ENCODE results near the gene GNG7.
"Not testable (repeated sequence)": the region's sequence is repeated elsewhere in the genome, so short reads cannot be mapped to it uniquely, and the experiment has no call there.

GNG7 gene

DNA sequence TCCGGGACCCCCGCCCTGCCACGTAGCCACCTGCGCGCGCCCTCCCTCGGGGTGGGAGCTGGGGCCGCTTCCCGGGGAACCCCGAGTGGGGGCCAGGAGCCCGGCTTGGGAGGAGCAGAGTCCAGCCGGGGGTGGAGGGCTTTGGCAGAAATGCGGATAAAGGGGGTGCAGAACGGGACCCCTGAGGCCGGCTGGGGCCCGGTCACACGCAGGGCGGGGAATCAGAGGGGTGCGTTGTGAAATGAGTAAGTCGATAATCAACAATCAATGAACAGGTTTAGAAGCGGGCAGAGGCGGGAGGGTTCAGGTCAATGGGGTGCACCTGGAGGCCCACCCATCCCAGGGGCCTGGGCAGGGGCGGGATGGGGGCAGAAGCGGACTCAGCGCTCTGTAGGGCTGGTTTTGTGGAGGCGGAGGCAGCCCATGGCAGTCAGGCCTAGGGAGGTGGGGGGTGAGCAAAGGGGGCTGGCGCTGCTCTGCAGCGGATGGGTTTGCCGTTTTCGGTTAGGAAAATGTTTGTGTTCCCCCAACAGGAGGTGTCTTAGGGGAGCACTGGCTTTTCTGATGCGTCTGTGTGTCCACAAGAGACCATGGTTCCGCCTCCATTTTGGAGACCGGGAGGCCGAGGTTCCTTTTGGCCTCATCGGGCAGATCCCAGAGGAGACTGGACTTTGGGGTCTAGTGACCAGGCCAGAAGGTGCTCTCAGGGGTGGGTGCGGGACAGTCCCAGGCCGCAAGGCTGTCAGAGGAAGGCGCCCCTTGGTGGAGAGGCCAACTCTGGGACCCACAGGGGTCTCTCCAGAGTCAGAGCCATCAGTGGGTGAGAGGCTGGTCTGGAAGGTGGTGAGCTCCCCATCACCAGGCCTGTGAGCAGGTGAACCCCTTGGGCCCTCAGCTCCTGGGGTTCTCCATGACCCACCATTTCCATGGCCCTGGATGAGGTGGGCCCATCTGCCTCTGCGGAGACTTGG lies 19.4 kb upstream of the GNG7 start:
- Mint-ChIP-seq H3K27me3 (peaks cover 7 to 8% of the 10 kb centered on the region in 2 donors), H3K4me1 (peaks cover 18 to 41% of the 10 kb centered on the region in 2 donors), H3K4me3 (peak overlapping the region; percentile 71 to 75), H3K9me3 (peaks cover 0 to 4% of the 10 kb centered on the region in 2 donors), H3K36me3 (no peaks in the 10 kb centered on the region), H3K27ac (peak overlapping the region; percentile 47)
- DNase-seq (no peak), ATAC-seq (replicated peaks) (no peak)

DNA sequence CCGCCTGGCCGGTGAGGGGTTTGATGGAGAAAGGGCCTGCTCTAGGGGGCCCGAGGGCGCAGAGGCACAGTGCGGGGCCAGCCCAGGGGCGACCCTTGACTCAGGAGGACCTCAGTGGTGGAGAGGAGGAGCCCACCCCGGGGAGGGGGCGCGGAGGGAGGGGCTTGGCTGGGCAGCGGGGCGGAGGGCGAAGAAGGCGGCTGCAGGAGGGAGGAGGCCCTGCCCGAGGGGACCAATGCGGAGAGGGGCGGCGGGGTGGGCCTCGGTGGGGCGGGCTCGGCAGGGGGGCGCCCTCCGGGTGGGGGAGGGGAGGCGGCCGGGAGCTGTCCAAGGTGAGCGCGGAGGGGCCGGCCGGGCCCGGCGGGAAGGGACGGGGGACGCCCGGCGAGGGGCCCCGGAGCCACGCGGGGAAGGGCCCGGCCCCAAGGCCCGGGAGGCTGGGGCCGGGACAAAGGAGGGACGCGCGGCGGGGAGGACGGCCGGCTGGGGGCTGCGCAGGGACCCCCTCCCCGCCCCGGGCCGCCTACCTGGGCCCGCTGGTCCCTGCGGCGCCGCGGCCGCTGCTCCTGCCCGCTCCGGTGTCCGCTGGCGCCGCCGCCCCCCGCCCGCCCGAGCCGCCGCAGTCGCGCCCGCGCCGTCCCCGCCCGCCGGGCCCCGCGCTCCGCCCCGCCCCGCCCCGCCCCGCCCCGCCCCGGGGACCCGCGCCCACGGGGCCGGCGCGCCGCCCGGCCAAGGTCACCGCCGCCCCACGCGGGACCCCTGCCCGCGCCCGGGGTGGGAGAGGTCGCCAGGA lies 18.5 kb upstream of the GNG7 start, which contains the start of gene DIRAS1:
Gene DIRAS1 (minus strand): TSS at position 596 of the 793 bp plus-strand sequence. CDS start 3,566 bp downstream, outside the sequence.
- DNase-seq (no peak), ATAC-seq (replicated peaks) (peak; percentile 41 to 57)
- H3K4me3 Mint-ChIP-seq: peak within 1 kb of the TSS; percentile 71 to 81
- H3K36me3 Mint-ChIP-seq: peaks cover under 1% of the 10 kb centered on the region in 2 donors
- H3K27ac Mint-ChIP-seq: peak within 1 kb of the TSS; percentile 62
- peaks cover under 1% of the 10 kb centered on the region in 2 donors for H3K9me3 Mint-ChIP-seq
- H3K4me1 Mint-ChIP-seq: peaks cover 15 to 33% of the 10 kb centered on the region in 2 donors
- H3K27me3 Mint-ChIP-seq: peaks cover 4 to 8% of the 10 kb centered on the region in 2 donors

GRCh38 chr19:2719920-2720776 lies 17.7 kb upstream of the GNG7 start:
- Mint-ChIP-seq H3K4me1 (peaks cover 19 to 34% of the 10 kb centered on the region in 2 donors), H3K4me3 (peak overlapping the region; percentile 66 to 81), H3K27ac (peak overlapping the region; percentile 62), H3K9me3 (peaks cover 6 to 7% of the 10 kb centered on the region in 2 donors), H3K36me3 (peaks cover 9% of the 10 kb centered on the region in 2 donors), H3K27me3 (peaks cover 4 to 8% of the 10 kb centered on the region in 2 donors)
- DNase-seq (no peak), ATAC-seq (replicated peaks) (peak; percentile 46 to 57)

DNA sequence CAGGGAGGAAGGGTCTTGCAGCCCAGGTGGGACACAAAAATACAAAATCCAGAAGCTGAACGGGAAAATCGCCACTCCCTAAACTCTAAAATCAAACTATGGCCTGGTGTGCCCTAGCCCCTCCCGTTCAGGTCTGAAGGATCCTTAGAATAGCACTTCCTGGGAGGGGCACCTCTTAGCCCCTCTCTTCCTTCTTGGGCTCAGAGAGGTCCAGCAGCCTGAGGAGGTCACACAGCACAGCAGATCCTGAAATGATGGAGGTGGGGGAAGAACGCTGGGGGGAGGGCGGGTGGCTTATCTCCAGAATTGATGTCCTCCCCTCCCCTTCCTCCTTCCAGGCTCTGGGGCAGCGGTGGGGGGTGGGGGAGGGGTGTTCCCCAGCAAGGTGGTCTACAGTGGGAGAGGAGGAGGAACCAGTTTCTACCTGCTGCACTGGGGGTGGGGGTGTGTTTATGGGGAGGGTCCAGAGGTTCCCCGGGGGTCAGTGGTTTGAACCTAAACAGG lies 16.8 kb upstream of the GNG7 start:
- Mint-ChIP-seq H3K9me3 (peaks cover 9% of the 10 kb centered on the region in 2 donors), H3K36me3 (peaks cover 11 to 12% of the 10 kb centered on the region in 2 donors), H3K27me3 (peaks cover 4 to 8% of the 10 kb centered on the region in 2 donors), H3K27ac (no peak overlapping the region), H3K4me1 (peaks cover 22 to 42% of the 10 kb centered on the region in 2 donors), H3K4me3 (no peak overlapping the region)
- DNase-seq (no peak), ATAC-seq (replicated peaks) (no peak)

DNA sequence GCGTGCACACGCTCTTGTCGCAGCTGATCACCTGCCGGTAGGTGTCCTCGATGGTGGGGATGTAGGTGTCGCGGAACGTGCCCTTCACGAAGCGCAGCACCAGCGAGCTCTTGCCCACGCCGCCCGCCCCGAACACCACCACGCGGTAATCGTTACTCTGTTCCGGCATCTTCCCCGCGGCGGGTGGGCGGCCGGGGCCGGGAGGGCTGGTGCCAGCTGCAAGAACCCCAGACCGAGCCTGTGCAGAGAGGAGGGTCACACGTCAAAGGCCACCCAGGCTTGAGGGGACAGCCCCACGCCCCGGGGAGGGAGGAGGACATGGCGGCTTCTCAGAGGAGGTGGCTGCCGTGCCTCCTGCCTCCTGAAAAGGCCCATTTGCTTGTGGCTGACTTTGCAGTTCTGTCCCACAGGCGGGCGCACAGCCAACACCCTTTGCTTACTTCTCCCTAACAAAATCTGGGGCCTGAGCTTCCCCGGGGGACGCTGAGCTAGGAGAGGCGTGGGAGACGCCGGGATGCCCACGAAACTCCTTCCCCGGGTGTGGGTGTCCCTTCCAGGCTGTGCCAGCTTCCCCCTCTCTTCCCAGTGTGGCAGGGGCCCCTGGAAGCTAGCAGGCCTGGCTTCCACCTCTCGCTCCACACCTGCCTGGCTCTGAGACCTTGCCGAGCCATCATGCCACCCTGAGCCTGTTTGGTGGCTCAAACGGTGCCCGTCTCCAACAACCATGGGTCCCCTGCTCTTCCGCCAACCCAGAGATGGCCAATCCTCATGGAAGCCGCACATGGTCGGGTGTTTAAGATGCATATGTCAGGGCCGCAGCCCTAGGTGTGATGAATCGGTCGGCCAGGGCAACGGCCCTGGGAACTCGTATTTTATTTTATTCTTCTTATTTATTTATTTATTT lies 15.4 kb upstream of the GNG7 start:
- no peak for ATAC-seq (replicated peaks)
- Mint-ChIP-seq H3K9me3 (peaks cover 9% of the 10 kb centered on the region in 2 donors), H3K27ac (no peak overlapping the region), H3K36me3 (peaks cover 11 to 12% of the 10 kb centered on the region in 2 donors), H3K4me1 (peaks cover 24 to 38% of the 10 kb centered on the region in 2 donors), H3K4me3 (no peak overlapping the region), H3K27me3 (peaks cover 4 to 6% of the 10 kb centered on the region in 2 donors)
- no peak for DNase-seq

GRCh38 chr19:2716722-2717637 lies 14.5 kb upstream of the GNG7 start:
- ATAC-seq (replicated peaks): no peak
- no peak for DNase-seq

DNA sequence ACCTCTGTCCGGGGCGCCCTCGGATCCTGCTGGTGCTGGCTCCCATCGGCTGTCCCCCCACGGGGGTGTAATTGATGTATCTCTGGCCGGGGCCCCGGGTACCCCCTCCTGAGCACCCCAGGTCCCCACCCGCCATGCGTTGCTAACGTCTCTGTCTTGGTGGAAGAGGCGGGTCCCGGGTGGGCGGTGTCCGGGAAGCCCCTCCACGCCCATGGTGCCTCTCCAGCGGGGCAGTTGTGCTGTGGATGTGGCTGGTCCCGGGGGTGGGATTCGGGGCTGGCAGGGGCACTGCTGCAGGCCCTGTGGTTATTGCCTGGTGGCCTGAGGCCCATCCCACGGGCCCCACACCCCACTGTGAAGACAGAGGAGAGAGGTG lies 13.8 kb upstream of the GNG7 start:
- Mint-ChIP-seq H3K36me3 (peaks cover 11 to 12% of the 10 kb centered on the region in 2 donors), H3K27ac (no peak overlapping the region), H3K9me3 (peaks cover 9% of the 10 kb centered on the region in 2 donors), H3K27me3 (no peaks in the 10 kb centered on the region), H3K4me1 (peaks cover 31 to 41% of the 10 kb centered on the region in 2 donors), H3K4me3 (no peak overlapping the region)
- DNase-seq (no peak), ATAC-seq (replicated peaks) (no peak)

More at GRCh38 chr19:2716722-2717637, 14.5 kb upstream of the GNG7 start:
- H3K36me3 Mint-ChIP-seq: peaks cover 11 to 12% of the 10 kb centered on the region in 2 donors
- H3K27ac Mint-ChIP-seq: no peak overlapping the region
- peaks cover 28 to 39% of the 10 kb centered on the region in 2 donors for H3K4me1 Mint-ChIP-seq
- no peaks in the 10 kb centered on the region for H3K27me3 Mint-ChIP-seq
- H3K4me3 Mint-ChIP-seq: no peak overlapping the region
- peaks cover 9% of the 10 kb centered on the region in 2 donors for H3K9me3 Mint-ChIP-seq

DNA sequence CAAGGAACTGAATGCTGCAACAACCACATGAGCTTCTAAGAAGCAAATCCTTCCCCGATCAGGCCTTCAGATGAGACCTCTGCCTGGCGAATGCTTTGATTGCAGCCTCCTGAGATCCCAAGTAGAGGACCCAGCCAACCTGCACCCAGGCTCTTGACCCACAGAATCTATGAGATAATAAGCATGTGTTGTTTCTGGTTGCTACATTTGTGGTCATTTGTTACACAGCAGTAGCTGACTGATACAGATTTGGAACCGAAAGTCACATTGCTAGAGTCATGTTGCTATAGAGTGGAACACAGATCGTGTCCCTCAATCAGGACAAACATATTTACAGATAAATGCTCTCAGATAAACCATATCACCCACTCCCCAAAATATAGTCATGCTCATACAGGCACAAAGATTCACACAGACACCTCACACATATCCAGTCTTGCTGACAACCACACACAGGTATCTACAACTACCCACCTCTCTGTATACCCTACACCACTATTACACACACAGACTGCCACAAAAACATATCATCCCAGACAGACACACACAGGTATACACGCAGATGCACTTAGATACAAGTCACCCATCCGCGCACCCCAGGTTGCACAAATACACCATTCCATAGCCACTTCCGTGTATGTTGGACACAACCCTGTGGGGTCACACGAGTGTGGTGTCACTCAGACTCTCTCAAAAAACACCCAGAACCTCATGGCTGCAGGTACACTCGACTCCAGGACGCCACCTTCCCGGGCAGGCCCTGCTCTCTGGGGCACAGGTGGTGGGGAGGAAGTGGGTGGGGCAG lies 13.2 kb upstream of the GNG7 start:
- ATAC-seq (replicated peaks) (no peak), DNase-seq (no peak)
- Mint-ChIP-seq H3K36me3 (peaks cover 11 to 12% of the 10 kb centered on the region in 2 donors), H3K9me3 (peaks cover 9% of the 10 kb centered on the region in 2 donors), H3K4me1 (peaks cover 34 to 47% of the 10 kb centered on the region in 2 donors), H3K27ac (no peak overlapping the region), H3K27me3 (no peaks in the 10 kb centered on the region), H3K4me3 (no peak overlapping the region)

GRCh38 chr19:2714531-2715269 lies 12.2 kb upstream of the GNG7 start:
- no peak for ATAC-seq (replicated peaks)
- no peak overlapping the region for H3K27ac Mint-ChIP-seq
- H3K4me3 Mint-ChIP-seq: no peak overlapping the region
- H3K27me3 Mint-ChIP-seq: no peaks in the 10 kb centered on the region
- peaks cover 28 to 43% of the 10 kb centered on the region in 2 donors for H3K4me1 Mint-ChIP-seq
- peaks cover 11 to 12% of the 10 kb centered on the region in 2 donors for H3K36me3 Mint-ChIP-seq
- H3K9me3 Mint-ChIP-seq: peaks cover 9% of the 10 kb centered on the region in 2 donors
- DNase-seq: no peak

GRCh38 chr19:2714102-2714501 lies 11.6 kb upstream of the GNG7 start:
- peaks cover 11 to 12% of the 10 kb centered on the region in 2 donors for H3K36me3 Mint-ChIP-seq
- peaks cover 28 to 40% of the 10 kb centered on the region in 2 donors for H3K4me1 Mint-ChIP-seq
- H3K27me3 Mint-ChIP-seq; H3K4me3 Mint-ChIP-seq; DNase-seq; H3K27ac Mint-ChIP-seq; ATAC-seq (replicated peaks); H3K9me3 Mint-ChIP-seq: not testable (repeated sequence)

DNA sequence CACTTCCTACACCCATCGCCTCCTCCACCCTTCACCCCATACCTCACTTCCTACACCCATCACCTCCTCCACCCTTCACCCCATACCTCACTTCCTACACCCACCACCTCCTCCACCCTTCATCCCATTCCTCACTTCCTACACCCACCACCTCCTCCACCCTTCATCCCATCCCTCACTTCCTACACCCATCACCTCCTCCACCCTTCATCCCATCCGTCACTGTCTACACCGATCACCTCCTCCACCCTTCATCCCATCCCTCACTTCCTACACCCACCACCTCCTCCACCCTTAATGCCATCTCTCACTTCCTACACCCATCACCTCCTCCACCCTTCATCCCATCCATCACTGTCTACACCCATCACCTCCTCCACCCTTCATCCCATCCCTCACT lies 10.7 kb upstream of the GNG7 start:
- not testable (repeated sequence) for H3K4me3 Mint-ChIP-seq; ATAC-seq (replicated peaks); H3K27ac Mint-ChIP-seq; H3K9me3 Mint-ChIP-seq; H3K27me3 Mint-ChIP-seq; DNase-seq
- peaks cover 11 to 12% of the 10 kb centered on the region in 2 donors for H3K36me3 Mint-ChIP-seq
- H3K4me1 Mint-ChIP-seq: peaks cover 29 to 40% of the 10 kb centered on the region in 2 donors

Data from stimulated activated naive B cell treated with anti-CD40 and anti-IgM and Interleukin-4, amounts not matched to agents 10 μg/mL and 1 μg/mL and 100 μg/mL, for 72 hours (primary cell).